ENCODE measurements around the gene ERMARD.

The ERMARD gene

GRCh38 chr6:169751242-169752073 lies at the start of gene ERMARD, which contains the start of gene DYNLT2:
Gene ERMARD (plus strand): TSS chr6:169751622. CDS start chr6:169751658, 36 bp downstream.
Gene DYNLT2 (minus strand): TSS chr6:169751572. CDS start chr6:169751458, 114 bp downstream.
- DNase-seq (ENCODE audit: low read depth in 2 of 3, low spot score in 1 of 3): peak; percentile 88 to 91 (median 90)

GRCh38 chr6:169701954-169702839 lies 49.2 kb upstream of the ERMARD start, which contains the start of the genes C6orf120 and WDR27:
Gene C6orf120 (plus strand): TSS chr6:169702126. CDS start chr6:169702460, 334 bp downstream.
Gene WDR27 (minus strand): TSS chr6:169702029. CDS start chr6:169689005, 13,024 bp downstream.
- peak; percentile 93 to 99 (median 96) for DNase-seq (ENCODE audit: low read depth in 2 of 3, low spot score in 1 of 3)

- no peak for DNase-seq (ENCODE audit: low read depth in 2 of 3, low spot score in 1 of 3)
Observed at GRCh38 chr6:169702840-169703246, 48.6 kb upstream of the ERMARD start.

- DNase-seq (ENCODE audit: low read depth in 2 of 3, low spot score in 1 of 3): no peak
Observed at GRCh38 chr6:169707772-169708171, 43.6 kb upstream of the ERMARD start.

- DNase-seq (ENCODE audit: low read depth in 2 of 3, low spot score in 1 of 3): no peak
Observed at GRCh38 chr6:169709293-169709692, 42.1 kb upstream of the ERMARD start.

- DNase-seq (ENCODE audit: low read depth in 2 of 3, low spot score in 1 of 3): no peak
Observed at GRCh38 chr6:169710009-169710408, 41.4 kb upstream of the ERMARD start.

- no peak for DNase-seq (ENCODE audit: low read depth in 2 of 3, low spot score in 1 of 3)
Observed at GRCh38 chr6:169714178-169714577, 37.2 kb upstream of the ERMARD start.

- no peak for DNase-seq (ENCODE audit: low read depth in 2 of 3, low spot score in 1 of 3)
Observed at GRCh38 chr6:169714595-169714994, 36.8 kb upstream of the ERMARD start.

GRCh38 chr6:169719117-169719516 lies 32.3 kb upstream of the ERMARD start:
- DNase-seq (ENCODE audit: low read depth in 2 of 3, low spot score in 1 of 3): no peak

GRCh38 chr6:169720207-169720855 lies 31.1 kb upstream of the ERMARD start:
- DNase-seq (ENCODE audit: low read depth in 2 of 3, low spot score in 1 of 3): no peak

GRCh38 chr6:169722362-169723199 lies 28.8 kb upstream of the ERMARD start:
- peak in 1 of 3 donors; percentile 26 for DNase-seq (ENCODE audit: low read depth in 2 of 3, low spot score in 1 of 3)

GRCh38 chr6:169723200-169723909 lies 28.1 kb upstream of the ERMARD start:
- DNase-seq (ENCODE audit: low read depth in 2 of 3, low spot score in 1 of 3): peak; percentile 33 to 62 (median 43)

GRCh38 chr6:169723991-169724493 lies 27.4 kb upstream of the ERMARD start:
- DNase-seq (ENCODE audit: low read depth in 2 of 3, low spot score in 1 of 3): no peak

GRCh38 chr6:169724494-169725124 lies 26.8 kb upstream of the ERMARD start, which contains the start of gene PHF10:
Gene PHF10 (minus strand): TSS chr6:169724500. CDS start chr6:169723931, 569 bp downstream.
- DNase-seq (ENCODE audit: low read depth in 2 of 3, low spot score in 1 of 3): peak in 2 of 3 donors; percentile 24 to 59

GRCh38 chr6:169725125-169726048 lies 26.0 kb upstream of the ERMARD start:
- DNase-seq (ENCODE audit: low read depth in 2 of 3, low spot score in 1 of 3): no peak

GRCh38 chr6:169726049-169726400 lies 25.4 kb upstream of the ERMARD start:
- no peak for DNase-seq (ENCODE audit: low read depth in 2 of 3, low spot score in 1 of 3)

- DNase-seq (ENCODE audit: low read depth in 2 of 3, low spot score in 1 of 3): no peak
Observed at GRCh38 chr6:169726963-169727362, 24.5 kb upstream of the ERMARD start.

GRCh38 chr6:169729961-169730360 lies 21.5 kb upstream of the ERMARD start:
- no peak for DNase-seq (ENCODE audit: low read depth in 2 of 3, low spot score in 1 of 3)

Measured in stimulated activated CD4-positive, alpha-beta T cell treated with anti-CD3 and anti-CD28 coated beads, Interleukin-12 subunit alpha, Interleukin-12 subunit beta, amount 100 ng/mL, for 48 hours (primary cell).